Uterus (tissue), 2 donors: ENCODE data around the gene PPP1R27.

Source experiments
- CTCF ChIP-seq, 4 experiments: fragments of 200-600 bp in 2 of 4; fragments of 450-650 bp in 2 of 4; sonication (generic) in 2 of 4; IDR thresholded peaks; one replicate each; pipeline ENCODE4 v1.5.1; 2016 to 2019; ENCODE audit warnings: antibody characterized with exemption in 4 of 4, mild to moderate bottlenecking in 2 of 4, moderate library complexity in 1 of 4
- POLR2A ChIP-seq, 2 donors: fragments of 450-650 bp; IDR thresholded peaks; one replicate each; pipeline ENCODE4 v1.6.1; 2016; ENCODE audit warnings: antibody characterized with exemption in 2 of 2, mild to moderate bottlenecking in 1 of 2, moderate library complexity in 1 of 2

DNA sequence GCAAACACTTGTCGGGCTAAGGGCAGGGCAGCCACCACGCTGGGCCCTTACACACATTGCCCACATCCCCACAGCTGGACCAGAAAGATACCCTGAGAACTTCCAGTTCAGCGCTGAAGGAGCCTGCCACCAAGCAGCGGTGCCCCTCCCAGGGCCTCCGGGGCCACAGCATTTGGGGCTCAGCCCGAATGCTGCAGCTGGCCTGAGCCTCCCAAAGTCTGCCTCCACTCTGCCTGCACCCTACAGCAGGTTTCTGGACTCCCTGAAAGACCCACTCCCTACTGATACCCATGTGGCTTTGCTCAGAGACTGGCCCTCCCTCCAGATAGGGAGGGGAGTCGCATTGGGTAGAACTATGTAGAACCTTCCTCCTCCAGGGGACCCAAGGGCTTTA, 3.3 kb downstream of the PPP1R27 start:
- TF ChIP-seq POLR2A (IDR thresholded peaks at IDR 0.05) (no peak), CTCF (IDR thresholded peaks at IDR 0.05) (no peak)
